Putamen (tissue), 1 donor: ENCODE measurements around the gene UHRF2.
A peak's percentile ranks its signal among the peaks of the same experiment; 100 is the strongest.
"Not testable (repeated sequence)": the region's sequence is repeated elsewhere in the genome, so short reads cannot be mapped to it uniquely, and the experiment has no call there.

Experiments used
- DNase-seq: peaks from one replicate; pipeline ENCODE4 v3.0.0-alpha.2; 2016; ENCODE audit warnings: low spot score

The UHRF2 gene

DNA sequence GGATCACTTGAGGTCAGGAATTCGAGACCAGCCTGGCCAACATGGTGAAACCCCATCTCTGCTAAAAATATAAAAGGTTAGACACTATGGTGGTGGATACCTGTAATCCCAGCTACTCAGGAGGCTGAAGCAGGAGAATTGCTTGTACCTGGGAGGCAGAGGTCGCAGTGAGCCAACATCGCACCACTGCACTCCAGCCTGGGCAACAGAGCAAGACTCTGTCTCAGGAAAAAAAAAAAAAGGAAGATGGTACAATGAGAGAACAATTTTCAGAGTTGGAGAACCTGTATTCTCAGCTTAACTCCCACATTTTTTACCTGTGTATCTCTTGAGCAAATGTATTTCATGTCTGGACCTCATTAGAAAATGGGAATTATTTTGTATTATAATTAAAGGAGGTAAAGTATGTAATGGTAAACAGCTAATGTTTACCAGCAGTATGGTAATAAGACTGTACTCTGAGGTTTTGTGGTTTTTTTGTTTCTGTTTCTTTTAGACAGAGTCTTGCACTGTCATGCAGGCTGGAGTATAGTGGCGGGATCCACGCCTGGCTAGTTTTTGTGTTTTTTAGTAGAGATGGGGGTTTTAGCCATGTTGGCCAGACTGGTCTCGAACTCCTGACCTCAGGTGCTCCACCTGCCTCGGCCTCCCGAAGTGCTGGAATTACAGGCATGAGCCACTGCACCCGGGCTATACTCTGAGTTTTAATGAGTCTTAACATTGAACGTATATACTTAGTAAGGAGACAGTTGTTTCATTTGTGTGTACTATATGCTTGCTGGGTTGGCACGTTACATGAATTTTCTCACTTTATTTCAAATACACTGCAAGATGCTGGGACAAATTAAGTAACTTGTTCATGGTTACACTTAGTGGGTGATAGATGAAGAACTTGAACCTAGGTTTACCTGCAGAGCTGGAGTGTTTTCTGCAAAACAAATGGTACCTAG lies 16.2 kb downstream of the UHRF2 start:
- no peak for DNase-seq

DNA sequence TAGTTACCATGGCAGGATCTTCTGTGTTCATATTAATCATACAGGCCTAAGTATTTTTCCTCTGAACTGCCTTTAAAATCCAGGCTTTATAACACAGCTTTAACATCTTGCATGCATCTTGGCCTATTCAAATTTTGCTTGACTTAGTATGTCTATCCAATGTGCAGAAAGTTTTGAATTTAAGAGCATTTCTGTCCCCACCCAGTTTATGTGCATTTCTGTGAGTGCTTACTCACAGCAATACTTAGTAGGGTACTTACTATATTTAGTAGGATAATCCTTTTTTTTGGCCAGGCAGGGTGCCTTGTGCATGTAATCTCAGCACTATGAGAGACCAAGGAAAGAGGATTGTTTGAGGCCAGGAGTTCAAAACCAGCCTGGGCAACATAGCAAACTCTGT lies 18.0 kb downstream of the UHRF2 start:
- no peak for DNase-seq

DNA sequence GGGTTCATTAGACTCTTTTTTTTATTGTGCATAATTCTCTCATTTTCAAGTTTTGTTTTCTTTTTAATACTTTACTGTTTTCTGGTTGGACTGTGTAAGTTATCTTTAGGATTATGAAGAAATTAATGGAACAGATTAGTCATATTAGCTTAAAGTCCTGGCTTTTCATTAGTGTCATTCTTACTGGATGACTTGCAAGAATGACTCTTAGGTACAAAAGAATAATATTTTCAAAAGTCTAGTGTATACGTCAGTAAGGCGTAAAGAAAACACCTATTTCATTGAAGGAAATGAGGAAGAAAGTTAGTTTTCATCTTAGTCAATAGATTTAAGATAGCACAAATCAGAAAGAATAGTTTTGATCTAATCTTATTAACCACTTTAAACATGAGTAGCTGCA lies 20.4 kb downstream of the UHRF2 start:
- DNase-seq, result no peak

DNA sequence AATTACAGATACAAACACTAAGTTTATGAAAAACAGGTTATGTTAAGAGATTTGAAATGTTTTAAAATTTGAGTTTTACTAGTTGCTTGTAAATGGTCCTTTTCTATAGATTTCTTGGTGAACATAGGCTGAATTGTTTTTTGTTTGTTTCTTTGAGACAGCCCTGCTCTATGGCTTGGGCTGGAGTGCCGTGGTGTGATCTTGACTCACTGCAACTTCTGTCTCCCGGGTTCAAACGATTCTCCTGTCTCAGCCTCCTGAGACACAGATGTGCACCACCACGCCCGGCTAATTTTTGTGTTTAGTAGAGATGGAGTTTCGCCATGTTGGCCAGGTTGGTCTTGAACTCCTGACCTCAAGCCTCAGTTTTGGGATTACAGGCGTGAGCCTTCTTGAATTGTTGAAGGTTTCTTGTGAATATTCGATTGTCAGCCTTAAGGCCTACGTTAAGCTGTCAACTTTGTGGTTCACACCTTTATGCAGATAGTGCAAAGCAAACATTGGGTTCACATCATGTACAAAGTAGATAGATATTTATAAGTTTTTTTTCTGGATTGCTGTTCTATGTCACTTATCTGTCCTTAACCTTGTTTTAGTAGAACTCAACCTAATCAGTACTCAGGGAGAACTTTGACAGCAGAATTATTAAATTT lies 26.2 kb downstream of the UHRF2 start:
- DNase-seq, result no peak

DNA sequence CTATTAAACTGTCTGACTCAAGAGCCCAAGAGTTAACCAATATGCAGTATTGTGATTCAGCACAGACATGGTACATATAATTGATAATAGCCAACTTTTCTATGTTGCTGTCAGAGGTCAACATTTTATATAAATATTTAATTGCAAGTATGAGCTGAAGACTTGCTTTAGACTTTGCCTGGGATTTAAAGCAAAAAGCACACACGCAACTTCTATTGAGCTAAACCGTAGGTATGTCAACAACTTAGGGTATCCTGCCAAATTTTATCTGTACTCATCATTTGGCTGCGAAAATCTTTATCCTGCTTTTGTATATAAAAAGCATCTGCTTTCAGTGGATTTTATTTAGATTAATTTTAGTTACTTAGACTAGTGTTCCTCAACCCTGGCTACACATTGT lies 27.4 kb downstream of the UHRF2 start:
- DNase-seq, result no peak

DNA sequence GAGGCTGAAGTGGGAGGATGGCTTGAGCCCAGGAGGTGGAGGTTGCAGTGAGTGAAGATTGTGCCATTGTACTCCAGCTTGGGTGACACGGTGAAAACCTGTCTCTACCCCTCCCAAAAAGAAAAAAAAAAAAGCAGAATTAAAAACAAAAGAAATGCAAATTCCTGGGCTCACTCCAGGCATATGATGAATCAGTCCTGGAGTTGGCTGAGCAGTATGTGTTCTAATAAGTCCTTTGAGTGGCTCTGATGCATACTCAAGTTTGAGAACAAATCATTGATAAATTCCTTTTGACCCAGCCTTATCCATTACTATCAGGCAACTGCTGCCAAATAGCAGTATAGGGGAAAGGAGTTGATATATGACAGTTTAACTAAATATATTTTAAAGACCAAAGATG lies 28.3 kb downstream of the UHRF2 start:
- DNase-seq, result no peak

DNA sequence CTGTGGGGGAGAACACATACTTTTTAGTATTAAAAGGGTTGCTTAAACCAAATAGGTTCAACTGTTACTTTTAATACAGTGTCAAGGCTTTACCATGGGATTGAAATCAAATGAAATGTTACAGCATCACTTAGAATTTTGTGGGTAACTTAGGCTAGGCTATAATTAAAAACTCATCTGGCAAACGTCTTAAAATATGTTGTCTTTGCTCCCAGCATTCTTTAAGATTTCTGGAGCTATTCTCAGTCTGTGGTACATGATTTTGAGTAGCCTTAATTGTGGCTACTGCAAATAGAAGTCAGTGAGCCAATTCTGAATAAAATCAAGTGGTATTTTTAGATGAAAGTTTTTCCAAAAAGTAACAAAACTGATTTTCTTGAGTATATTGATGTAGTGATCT lies 30.7 kb downstream of the UHRF2 start:
- no peak for DNase-seq

DNA sequence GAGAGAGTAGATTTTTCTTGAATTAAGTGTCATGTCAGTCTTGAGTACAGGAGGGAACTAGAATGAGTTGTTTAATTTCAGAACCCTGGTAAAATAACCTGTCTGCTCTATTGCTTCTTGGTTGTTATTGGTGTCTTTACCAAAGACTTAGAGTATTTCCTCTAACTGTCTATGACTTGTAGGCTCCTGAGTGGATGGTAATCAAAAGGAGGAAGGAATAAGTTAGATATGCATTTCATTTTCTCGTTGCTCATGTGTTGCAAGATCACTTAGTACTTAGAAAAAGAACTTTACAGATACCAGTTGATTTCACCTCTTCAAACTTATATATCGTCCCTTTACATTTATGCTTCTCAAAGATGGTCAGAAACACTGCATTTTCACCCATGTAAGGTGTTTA lies 31.1 kb downstream of the UHRF2 start:
- no peak for DNase-seq

DNA sequence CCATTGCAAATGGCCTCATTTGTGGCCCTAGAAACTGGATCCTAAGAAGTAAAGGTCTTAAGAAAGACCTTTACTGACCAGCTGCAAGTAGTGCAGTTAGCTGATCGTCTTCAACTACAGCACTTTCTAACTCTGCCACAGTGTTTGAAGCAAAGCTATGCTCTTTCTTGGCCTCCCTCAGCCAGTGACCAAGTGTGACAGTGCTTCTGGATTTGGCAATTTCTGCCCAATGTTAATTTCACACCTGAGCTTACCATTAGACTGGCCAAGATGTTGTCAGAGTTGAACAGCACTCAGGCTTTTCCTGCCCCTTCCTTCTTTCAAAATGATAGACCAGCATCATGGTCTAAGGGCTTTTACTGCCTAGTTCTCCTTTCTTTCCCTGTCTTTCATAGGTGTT lies 36.1 kb downstream of the UHRF2 start:
- no peak for DNase-seq

DNA sequence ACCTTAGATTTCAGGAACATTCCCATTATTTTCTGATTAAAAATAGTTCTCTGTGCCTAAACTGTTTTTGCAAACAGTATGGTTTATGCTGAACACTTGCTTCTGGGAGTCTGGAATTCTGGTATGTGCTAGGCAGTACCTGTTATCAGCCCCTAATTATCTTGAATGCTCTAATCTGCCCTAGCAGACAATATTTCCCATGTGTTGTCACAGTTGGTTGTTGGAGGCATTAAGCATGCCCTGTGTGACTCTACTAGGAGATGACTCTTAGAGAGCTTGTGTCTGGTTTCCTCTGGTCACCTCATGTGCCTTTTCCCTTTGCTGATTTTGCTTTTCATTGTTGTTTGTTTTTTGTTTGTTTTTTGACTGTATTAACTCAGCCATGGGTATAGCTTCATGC lies 36.6 kb downstream of the UHRF2 start:
- DNase-seq, result no peak

DNA sequence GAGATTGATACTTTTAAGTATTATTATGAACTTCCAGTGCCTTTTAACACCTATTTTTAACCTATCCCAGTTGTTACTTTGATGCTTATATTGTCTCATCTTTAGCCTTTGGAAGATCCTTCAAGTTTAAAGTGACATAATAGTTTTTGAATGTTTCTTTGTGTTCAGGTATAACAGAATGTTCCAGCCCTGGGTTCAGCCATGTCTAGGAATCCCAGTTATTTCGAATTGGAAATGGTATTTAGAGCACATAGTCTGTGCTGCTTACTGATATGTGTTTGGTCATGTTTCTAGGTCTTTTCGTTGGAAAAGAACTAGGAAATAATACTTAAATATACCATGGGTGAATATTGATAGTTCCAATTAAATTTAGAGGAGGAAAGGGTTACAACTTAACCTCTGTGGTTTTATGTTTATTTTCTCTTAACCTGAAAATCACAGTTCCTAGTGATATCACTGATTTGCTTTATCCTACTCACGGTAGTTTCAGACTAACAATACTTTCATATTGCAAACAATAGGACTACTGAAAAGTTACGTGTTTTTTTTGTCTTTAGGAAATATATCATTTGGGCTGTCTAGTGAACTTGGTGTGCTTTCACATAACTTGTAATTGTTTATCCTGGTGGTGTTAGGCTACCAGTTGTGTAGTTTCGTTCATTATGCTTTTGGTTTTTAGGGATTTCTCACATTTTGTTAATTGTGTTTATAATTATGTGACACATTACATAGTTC lies 37.8 kb downstream of the UHRF2 start:
- no peak for DNase-seq

DNA sequence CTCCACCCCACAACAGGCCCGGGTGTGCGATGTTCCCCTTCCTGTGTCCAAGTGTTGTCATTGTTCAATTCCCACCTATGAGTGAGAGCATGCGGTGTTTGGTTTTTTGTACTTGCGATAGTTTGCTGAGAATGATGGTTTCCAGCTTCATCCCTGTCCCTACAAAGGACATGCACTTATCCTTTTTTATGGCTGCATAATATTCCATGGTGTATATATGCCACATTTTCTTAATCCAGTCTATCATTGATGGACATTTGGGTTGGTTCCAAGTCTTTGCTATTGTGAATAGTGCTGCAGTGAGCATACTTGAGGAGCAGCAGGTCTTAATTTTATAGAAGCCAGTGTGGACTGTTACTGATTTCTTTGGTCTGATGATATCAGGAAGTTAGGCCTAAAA lies 42.3 kb downstream of the UHRF2 start:
- DNase-seq, result not testable (repeated sequence)

DNA sequence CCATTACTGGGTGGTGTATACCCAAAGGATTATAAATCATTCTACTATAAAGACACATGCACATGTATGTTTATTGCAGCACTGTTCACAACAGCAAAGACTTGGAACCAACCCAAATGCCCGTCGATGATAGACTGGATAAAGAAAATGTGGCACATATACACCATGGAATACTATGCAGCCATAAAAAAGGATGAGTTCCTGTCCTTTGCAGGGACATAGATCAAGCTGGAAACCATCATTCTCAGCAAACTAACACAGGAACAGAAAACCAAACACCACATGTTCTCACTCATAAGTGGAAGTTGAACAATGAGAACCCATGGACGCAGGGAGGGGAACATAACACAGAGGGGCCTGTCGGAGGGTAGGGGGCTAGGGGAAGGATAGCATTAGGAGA lies 45.7 kb downstream of the UHRF2 start:
- DNase-seq, result not testable (repeated sequence)

DNA sequence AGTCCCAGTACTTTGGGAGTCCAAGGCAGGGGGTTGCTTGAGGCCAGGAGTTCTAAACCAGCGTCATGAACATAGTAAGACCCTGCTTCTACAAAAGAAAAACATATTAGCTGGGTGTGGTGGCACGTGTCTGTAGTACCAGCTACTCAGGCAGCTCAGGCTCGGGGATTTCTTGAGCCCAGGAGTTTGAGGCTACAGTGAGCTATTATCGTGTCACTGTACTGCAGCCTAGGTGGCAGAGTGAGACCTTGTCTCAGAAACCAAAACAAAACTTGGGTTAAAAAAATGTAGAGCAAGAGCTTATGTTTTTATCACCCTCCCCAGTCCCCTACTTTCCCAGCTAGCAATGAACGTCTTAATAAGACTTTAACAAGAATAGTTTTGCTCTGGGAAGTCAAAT lies 46.7 kb downstream of the UHRF2 start:
- no peak for DNase-seq

DNA sequence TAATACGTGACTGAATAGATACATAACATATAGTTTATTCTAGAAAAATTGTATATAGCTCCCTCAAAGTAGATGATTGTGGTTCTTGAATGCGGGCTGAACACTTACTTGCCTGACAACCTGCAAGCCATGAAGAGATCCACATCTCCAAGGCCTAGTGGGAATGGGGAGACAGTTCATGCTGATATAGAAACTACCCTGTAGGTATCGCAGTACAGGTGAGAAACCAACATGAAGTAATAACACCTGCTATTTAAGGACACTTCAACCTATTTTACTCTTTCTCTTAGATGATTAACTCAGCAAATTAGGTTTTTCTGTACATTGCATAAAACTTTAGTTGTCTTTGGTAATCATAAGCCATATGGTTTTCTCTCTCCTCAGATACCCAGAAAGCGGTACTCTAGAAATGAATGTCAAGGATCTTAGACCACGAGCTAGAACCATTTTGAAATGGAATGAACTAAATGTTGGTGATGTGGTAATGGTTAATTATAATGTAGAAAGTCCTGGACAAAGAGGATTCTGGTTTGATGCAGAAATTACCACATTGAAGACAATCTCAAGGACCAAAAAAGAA lies 47.3 kb downstream of the UHRF2 start:
- no peak for DNase-seq

DNA sequence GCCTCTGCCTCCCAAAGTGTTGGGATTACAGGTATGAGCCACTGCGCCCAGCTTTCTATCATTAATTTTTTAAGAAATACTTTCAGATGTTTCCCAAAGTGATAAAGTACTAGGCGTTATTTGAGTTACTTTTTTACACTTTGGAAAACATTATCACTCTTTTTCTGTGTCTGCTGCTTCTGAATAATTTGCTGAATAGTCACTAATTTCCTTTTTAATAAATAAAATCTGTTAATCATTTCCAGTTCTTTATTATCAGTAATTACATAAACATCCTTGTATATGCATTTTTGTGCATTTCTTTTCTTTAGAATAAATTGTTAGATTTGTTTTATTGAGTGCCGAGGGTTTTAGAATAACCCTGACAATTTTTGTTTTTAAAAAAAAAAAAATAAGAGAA lies 48.6 kb downstream of the UHRF2 start:
- no peak for DNase-seq

DNA sequence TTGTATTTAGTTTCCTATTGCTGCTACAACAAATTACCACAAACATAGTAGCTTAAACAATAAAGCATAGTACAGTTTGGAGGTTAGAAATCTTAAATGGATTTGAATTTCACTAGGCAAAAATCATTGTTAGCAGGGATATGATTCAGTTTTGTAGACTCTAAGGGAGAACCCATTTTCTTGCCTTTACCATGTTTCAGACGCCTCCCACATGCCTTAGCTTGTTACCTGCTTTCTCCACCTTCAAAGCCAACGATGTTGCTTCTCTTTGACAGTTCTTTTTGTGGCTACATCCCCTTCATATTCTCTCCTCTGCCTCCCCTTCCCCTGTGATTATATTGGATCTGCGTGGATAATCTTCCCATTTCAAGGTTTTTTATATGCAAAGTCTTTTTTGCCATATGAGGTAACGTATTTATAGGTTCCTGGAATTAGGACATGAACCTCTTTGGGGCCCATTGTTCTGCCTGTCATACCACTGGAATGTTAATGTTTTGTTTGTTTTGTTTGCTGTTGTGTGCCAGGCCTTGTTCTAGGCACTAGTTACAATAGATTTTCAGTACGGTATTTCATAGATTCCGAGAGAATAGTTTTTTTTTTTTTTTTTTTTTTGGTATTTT lies 54.1 kb downstream of the UHRF2 start:
- peak; percentile 42 for DNase-seq

DNA sequence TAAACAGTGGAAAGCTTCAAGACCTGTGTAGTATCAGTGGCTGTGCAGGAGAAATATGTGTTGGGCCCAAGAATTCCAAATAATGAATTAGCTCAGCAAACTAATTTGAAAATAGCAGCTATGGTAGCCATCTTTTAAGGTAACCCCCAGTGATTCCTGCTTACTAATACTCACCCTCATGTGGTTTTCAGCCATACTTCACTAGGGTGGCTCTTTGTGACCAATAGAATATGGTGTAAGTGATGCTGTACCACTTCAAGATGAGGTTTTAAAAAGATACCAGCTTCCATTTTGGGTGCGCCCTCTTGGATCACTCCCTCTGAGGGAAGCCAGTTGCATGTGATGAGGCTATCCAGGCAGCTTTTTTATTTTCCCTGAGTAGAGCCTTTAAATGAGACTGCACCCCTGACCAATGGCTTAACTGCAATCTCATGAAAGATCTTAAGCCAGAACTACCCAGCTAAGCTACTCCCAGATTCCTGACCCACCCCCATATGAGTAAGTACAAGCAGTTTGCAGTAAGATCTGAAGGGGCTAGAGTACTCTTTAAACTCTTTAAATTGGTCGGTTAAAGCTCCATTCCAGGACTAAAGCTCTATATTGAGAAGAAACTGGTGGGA lies 58.3 kb downstream of the UHRF2 start:
- DNase-seq, result no peak

DNA sequence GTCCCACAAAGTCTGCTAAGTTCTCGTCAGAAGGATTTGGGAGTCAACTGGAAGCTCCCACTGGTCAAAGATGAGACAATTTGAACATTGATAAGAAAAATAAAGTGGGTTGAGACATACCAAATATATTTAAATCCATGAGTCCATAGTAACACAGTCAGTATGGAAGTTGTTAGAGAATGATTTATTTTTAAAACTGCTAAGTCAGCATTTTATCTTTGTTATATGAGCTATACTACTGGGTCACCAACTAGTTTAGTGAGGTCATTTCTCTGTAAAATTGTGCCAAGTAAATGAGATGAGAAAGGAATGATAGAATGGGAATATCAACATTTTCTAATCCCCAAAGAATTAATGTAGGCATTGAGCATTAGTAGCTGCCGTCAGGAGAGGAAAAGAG lies 60.2 kb downstream of the UHRF2 start:
- no peak for DNase-seq

DNA sequence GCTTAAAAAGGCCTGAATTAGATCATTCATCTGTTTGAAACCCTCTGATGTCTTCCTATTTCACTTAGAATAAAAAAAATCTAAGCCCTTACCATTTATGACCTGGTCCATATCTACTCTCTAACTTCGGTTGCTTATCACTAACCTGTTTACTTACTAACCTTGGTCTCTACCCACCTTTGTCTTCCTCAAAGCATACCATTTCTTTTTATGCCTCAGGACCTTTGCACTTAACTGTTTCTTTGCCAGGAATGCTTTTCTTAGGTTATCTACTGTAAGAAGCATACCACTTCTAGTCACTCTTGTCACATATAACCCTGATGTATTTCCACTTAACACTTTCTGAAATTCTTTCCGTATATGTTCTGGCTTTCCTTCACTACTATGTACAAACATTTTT lies 67.0 kb downstream of the UHRF2 start:
- no peak for DNase-seq

DNA sequence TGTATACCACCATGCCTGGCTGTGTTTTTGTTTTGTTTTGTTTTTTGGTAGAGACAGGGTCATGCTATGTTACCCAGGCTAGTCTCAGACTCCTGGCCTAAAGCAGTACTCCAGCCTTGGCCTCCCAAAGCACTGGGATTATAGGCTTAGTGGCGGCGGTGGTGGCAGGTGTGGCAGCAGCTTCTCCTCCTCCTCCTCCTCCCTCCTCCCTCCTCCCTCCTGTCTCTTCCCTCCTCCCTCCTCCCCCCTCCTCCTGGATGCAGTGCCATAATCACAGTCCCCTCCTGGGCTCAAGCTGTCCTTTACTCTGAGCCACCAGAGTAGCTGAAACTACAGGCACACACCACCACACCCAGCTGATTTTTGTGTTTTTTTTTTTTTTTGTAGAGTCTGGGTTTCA lies 71.2 kb downstream of the UHRF2 start:
- DNase-seq, result no peak

DNA sequence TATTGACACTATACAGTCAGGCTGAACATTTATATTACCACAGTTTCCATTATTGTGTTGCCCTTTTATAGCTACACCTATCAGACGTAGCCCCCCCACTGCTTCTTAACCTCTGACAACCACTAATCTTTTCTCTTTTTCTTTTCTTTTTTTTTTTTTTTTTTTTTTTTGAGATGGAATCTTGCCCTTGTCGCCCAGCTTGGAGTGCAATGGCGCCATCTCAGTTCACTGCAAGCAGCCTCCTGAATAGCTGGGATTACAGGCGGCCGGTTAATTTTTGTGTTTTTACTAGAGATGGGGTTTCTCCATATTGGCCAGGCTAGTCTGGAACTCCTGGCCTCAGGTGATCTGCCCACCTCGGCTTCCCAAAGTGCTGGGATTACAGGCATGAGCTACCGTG lies 75.4 kb downstream of the UHRF2 start:
- no peak for DNase-seq
